GM12892 (cell line): ENCODE results near the gene MYH13.

Experiments
- POLR2A ChIP-seq: IDR thresholded peaks from 2 replicates; pipeline ENCODE4 v1.6.1; 2011; ENCODE audit warnings: low read depth, low read length, control low read depth
- POLR2AphosphoS5 ChIP-seq: IDR thresholded peaks from 2 replicates; pipeline ENCODE4 v1.6.1; 2011; ENCODE audit warnings: low read depth, low read length, control low read depth
- TAF1 ChIP-seq: IDR thresholded peaks from 2 replicates; pipeline ENCODE4 v1.6.1; 2011; ENCODE audit warnings: low read depth, mild to moderate bottlenecking, control low read depth, low read length, borderline replicate concordance

DNA sequence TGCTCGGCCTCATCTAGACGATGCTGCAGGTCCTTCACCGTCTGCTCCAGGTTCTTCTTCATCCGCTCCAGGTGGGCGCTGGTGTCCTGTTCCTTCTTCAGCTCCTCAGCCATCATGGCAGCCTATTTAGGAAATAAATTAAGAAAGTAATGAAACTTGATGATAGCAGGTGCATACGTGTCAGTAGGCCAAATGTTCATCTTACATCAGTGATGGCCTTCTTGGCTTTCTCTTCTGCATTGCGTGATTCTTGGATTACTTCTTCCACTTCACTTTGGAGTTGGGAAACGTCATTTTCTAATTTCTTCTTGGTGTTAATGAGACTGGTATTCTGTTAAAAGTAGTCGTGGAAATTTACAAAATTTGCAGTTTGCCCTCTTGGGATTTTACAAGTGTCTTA, 20.1 kb upstream of the MYH13 start:
- no peak for TF ChIP-seq POLR2AphosphoS5
- TF ChIP-seq POLR2A, result no peak
- TF ChIP-seq TAF1, result no peak
